Endothelial cell of umbilical vein (primary cell): Measurements from ENCODE around the gene BABAM2. TPM values are rescaled to one million over a fixed set of nuclear protein-coding genes. Genes with fewer than 3 reads are reported as not detected.

Experiments
- BruUV-seq: library from RNA; stranded (reverse); fragments of 400-500 nt; replicated peaks from 2 replicates; lab custom pipeline; 2021; lab: Mats Ljungman, UMichigan
- CTCF ChIA-PET: fragments of 300-600, 350-600 bp; sonication (Branson Sonifier 250); formaldehyde crosslinking; loops from one replicate; lab custom pipeline; 2021; ENCODE audit warnings: antibody characterized with exemption, inconsistent platforms; lab: Charles Lee
- POLR2A ChIA-PET: fragments of 300-600, 350-600 bp; sonication (Branson Sonifier 250); formaldehyde crosslinking; loops from one replicate; lab custom pipeline; 2021; ENCODE audit warnings: antibody characterized with exemption, inconsistent platforms; lab: Charles Lee
- DNase-seq: peaks from one replicate; pipeline ENCODE4 v3.0.0-alpha.2; 2011; ENCODE audit warnings: low read depth, low spot score
- FAIRE-seq: peaks from 2 replicates; lab custom pipeline; 2011; peaks lifted over from hg19 to GRCh38; lab: Jason Lieb, UNC
- H2AFZ ChIP-seq: 2 replicates; pipeline ENCODE4 v1.6.0; 2012; ENCODE audit warnings: low read depth, low read length, control low read depth, inconsistent platforms
- H3K27ac ChIP-seq: 2 replicates; pipeline ENCODE4 v1.5.1; 2011; ENCODE audit warnings: low read depth, mild to moderate bottlenecking, control low read depth, low read length, moderate library complexity; ENCODE audit not compliant: insufficient read depth
- H3K27me3 ChIP-seq, 2 experiments: 2 replicates each; pipeline versions ENCODE4 v1.6.0 to v1.6.1; 2011; ENCODE audit warnings: low read length in 2 of 2, mixed read lengths in 1 of 2; ENCODE audit not compliant: control insufficient read depth in 2 of 2, insufficient read depth in 2 of 2
- H3K36me3 ChIP-seq, 2 experiments: 2 replicates in 1 of 2; 3 replicates in 1 of 2; pipeline ENCODE4 v1.5.1; 2011; ENCODE audit warnings: low read length in 2 of 2, mild to moderate bottlenecking in 1 of 2, moderate library complexity in 1 of 2; ENCODE audit not compliant: control insufficient read depth in 2 of 2, insufficient read depth in 2 of 2; ENCODE audit errors: extremely low read depth in 1 of 2
- H3K4me1 ChIP-seq: 3 replicates; pipeline ENCODE4 v1.5.1; 2011; ENCODE audit warnings: mild to moderate bottlenecking, low read length; ENCODE audit not compliant: control insufficient read depth, insufficient read depth; ENCODE audit errors: extremely low read depth
- H3K4me2 ChIP-seq: 2 replicates; pipeline ENCODE4 v1.6.1; 2011; ENCODE audit warnings: low read length, control low read depth, mixed read lengths; ENCODE audit not compliant: insufficient read depth
- H3K4me3 ChIP-seq, 3 experiments: fragments of 200-600 bp in 1 of 3; sonication (generic), shearing (Covaris generic) in 1 of 3; replicated peaks in 1 of 3; 2 replicates each; pipeline ENCODE4 v1.5.1; 2011 to 2016; ENCODE audit warnings: control low read depth in 3 of 3, low read length in 3 of 3, mild to moderate bottlenecking in 2 of 3, inconsistent platforms in 1 of 3, low read depth in 1 of 3, moderate library complexity in 1 of 3; ENCODE audit not compliant: insufficient read depth in 1 of 3
- H3K79me2 ChIP-seq: 2 replicates; pipeline ENCODE4 v1.6.0; 2012; ENCODE audit warnings: low read length, inconsistent platforms; ENCODE audit not compliant: control insufficient read depth, insufficient read depth
- H3K9ac ChIP-seq: replicated peaks from 2 replicates; pipeline ENCODE3; 2011; ENCODE audit warnings: low read length, control low read depth; ENCODE audit not compliant: insufficient read depth; ENCODE audit errors: extremely low read depth
- H3K9me1 ChIP-seq: replicated peaks from 3 replicates; pipeline ENCODE4 v1.6.0; 2011; ENCODE audit warnings: mild to moderate bottlenecking, low read length; ENCODE audit not compliant: control insufficient read depth, insufficient read depth; ENCODE audit errors: extremely low read depth
- H3K9me3 ChIP-seq: replicated peaks from 2 replicates; pipeline ENCODE4 v1.5.1; 2012; ENCODE audit warnings: low read length, inconsistent platforms; ENCODE audit not compliant: control insufficient read depth, insufficient read depth
- H4K20me1 ChIP-seq: replicated peaks from 2 replicates; pipeline ENCODE3; 2011; ENCODE audit warnings: mild to moderate bottlenecking, low read length; ENCODE audit not compliant: control insufficient read depth, insufficient read depth; ENCODE audit errors: extremely low read depth
- CTCF ChIP-seq, 2 donors: IDR thresholded peaks; 1 replicate in 1 of 2; 2 replicates in 1 of 2; pipeline ENCODE4 v1.5.1; 2011; ENCODE audit warnings: low read length in 2 of 2, mild to moderate bottlenecking in 2 of 2, moderate library complexity in 2 of 2, control low read depth in 1 of 2, inconsistent platforms in 1 of 2, low read depth in 1 of 2; ENCODE audit not compliant: insufficient read depth in 1 of 2; ENCODE audit errors: extremely low read depth in 1 of 2
- EZH2 ChIP-seq: IDR thresholded peaks from 2 replicates; pipeline ENCODE4 v1.6.1; 2012; ENCODE audit warnings: borderline replicate concordance, low read depth, mild to moderate bottlenecking, moderate library complexity, low read length, inconsistent platforms; ENCODE audit not compliant: severe bottlenecking
- FOS ChIP-seq: IDR thresholded peaks from 2 replicates; pipeline ENCODE4 v1.6.1; 2011; ENCODE audit warnings: mild to moderate bottlenecking, low read length, moderate library complexity, borderline replicate concordance; ENCODE audit not compliant: insufficient read depth
- GATA2 ChIP-seq: IDR thresholded peaks from 2 replicates; pipeline ENCODE4 v1.7.0; 2011; ENCODE audit warnings: low read depth, mild to moderate bottlenecking, moderate library complexity, mixed read lengths, low read length; ENCODE audit not compliant: insufficient read length, insufficient read depth
- JUN ChIP-seq: IDR thresholded peaks from 2 replicates; pipeline ENCODE4 v1.6.1; 2011; ENCODE audit warnings: borderline replicate concordance, low read depth; ENCODE audit not compliant: insufficient read length, insufficient read depth
- MAX ChIP-seq: IDR thresholded peaks from 2 replicates; pipeline ENCODE4 v1.6.1; 2011; ENCODE audit not compliant: insufficient read depth, insufficient read length
- MYC ChIP-seq: IDR thresholded peaks from one replicate; pipeline ENCODE4 v1.6.1; 2011; ENCODE audit warnings: mild to moderate bottlenecking, low read depth, low read length
- POLR2A ChIP-seq: IDR thresholded peaks from 2 replicates; pipeline ENCODE4 v1.6.1; 2012; ENCODE audit warnings: low read depth, mild to moderate bottlenecking, control low read depth, low read length
- POLR2AphosphoS5 ChIP-seq: IDR thresholded peaks from 2 replicates; pipeline ENCODE4 v1.6.1; 2012; ENCODE audit warnings: low read depth, mild to moderate bottlenecking, control low read depth, low read length, moderate library complexity; ENCODE audit not compliant: insufficient read depth
- dilution Hi-C: fragments of 300-500 bp; cut with MboI; formaldehyde crosslinking; loops from one replicate; pipeline ENCODE4 v1.15.0; 2019; ENCODE audit warnings: low sequenced_read_pairs; ENCODE audit not compliant: extremely low pct_ligation_motif_present
- intact Hi-C: fragments of 100-400 bp; cut with micrococcal nuclease; formaldehyde crosslinking; loops from one replicate; pipeline ENCODE4 v1.10.0; 2022
- polyA plus RNA-seq, 4 experiments: library from polyadenylated mRNA; depleted of rRNA in 3 of 4; stranded (reverse) in 3 of 4; unstranded in 1 of 4; fragments of >200 nt; gene quantifications; 2 replicates each; pipeline versions ENCODE4 v1.2.1 to v1.2.3, GENCODE V29; 2011 to 2012; ENCODE audit warnings: missing spikeins in 1 of 4
- total RNA-seq: library from RNA; stranded (reverse); gene quantifications from 2 replicates; pipeline ENCODE4 v1.2.3, GENCODE V29; 2021

BABAM2 gene
- total and polyA plus RNA-seq, 2 donors (not counting 3 experiments of a cell fraction or from before 2014, with no cell fraction given), result 19.9 to 27.6 TPM

GRCh38 chr2:28231110-28231631, 340.6 kb downstream of the BABAM2 start:
- Histone ChIP-seq H3K36me3 (no peaks in the 10 kb centered on the region), H3K27me3 (no peaks in the 10 kb centered on the region), H3K9me1 (no peaks in the 10 kb centered on the region), H4K20me1 (no peaks in the 10 kb centered on the region), H3K9me3 (no peaks in the 10 kb centered on the region), H3K9ac (no peak overlapping the region), H3K4me1 (no peaks in the 10 kb centered on the region), H3K4me3 (no peak overlapping the region), H3K79me2 (no peaks in the 10 kb centered on the region), H3K4me2 (no peak overlapping the region), H2AFZ (no peak overlapping the region), H3K27ac (no peak overlapping the region)
- BruUV-seq, result no TSS peak
- intact Hi-C loops (no loop called here), dilution Hi-C loops (no loop called here)
- no peak for TF ChIP-seq POLR2A
- TF ChIP-seq MAX, result no peak
- no peak for TF ChIP-seq MYC
- no peak for TF ChIP-seq EZH2
- no peak for TF ChIP-seq CTCF (IDR thresholded peaks at IDR 0.05; ENCODE audit: extremely low read depth in 1 of 2, insufficient read depth in 1 of 2, low read depth in 1 of 2, low read length in 2 of 2)
- no peak for TF ChIP-seq JUN
- TF ChIP-seq GATA2, result no peak
- TF ChIP-seq FOS, result no peak
- TF ChIP-seq POLR2AphosphoS5, result no peak
- DNase-seq (no peak), FAIRE-seq (no peak)
- ChIA-PET CTCF (interaction anchor here (1.2 kb wide), 1 partner anchor 13 kb away, joined by 3 read pairs; no protein-coding TSS in a partner anchor), POLR2A (no interaction called here)
